ENCODE data around the gene MTUS2. TPM values are rescaled to one million over a fixed set of nuclear protein-coding genes. Genes with fewer than 3 reads are reported as not detected.

Gene MTUS2
- polyA plus RNA-seq, 1 donor from 2014 or later: 0.06 TPM

DNA sequence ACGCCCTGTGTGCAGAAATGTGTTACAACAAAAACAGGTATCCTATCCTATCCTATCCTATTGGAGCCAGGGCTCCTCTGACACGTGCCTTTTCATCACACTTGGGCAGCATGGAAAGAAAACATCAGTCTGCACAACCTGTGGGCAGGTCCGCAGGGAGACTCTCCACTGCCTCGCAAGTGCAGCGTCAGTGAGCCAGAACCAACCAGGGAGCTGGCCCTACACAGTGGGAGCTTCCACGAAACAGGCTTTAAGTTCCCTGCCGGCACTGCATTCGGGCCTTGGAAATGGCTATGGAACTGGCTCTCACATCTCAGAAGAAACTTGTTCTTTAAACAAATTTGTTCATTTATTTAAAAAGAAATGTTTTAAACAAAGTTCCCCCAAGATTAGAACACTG is 725.8 kb downstream of the MTUS2 start:
- H3K4me3 Mint-ChIP-seq: no peak overlapping the region
- peaks cover 6% of the 10 kb centered on the region for H3K36me3 Mint-ChIP-seq
- no peaks in the 10 kb centered on the region for H3K27me3 Mint-ChIP-seq
- H3K9me3 Mint-ChIP-seq: no peaks in the 10 kb centered on the region
- peaks cover 3 to 11% (median 10%) of the 10 kb centered on the region in 3 donors for H3K4me1 Mint-ChIP-seq
- H3K27ac Mint-ChIP-seq: no peak overlapping the region

DNA sequence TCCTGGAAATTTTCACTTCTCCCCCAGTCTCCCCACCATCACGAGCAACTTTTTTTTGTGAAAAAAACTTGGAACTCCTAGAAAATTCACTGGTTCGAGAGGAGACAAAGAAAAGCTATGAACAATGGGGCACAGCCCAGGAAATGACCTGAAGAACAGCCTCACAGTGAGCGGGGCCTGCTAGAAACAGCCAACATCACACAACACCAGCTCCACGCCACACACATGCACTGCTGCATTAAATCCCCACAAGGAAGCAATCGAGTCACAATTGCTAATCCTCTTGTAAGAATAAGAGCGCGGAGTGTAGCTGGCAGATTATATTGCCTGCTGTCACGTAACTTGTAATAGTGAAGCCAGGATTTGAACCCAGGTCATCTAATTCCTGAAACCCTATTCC is 726.5 kb downstream of the MTUS2 start:
- H3K27me3 Mint-ChIP-seq: no peaks in the 10 kb centered on the region
- no peak overlapping the region for H3K27ac Mint-ChIP-seq
- peak overlapping the region in 1 of 4 donors; percentile 33 for H3K4me3 Mint-ChIP-seq
- no peaks in the 10 kb centered on the region for H3K9me3 Mint-ChIP-seq
- peaks cover 6% of the 10 kb centered on the region for H3K36me3 Mint-ChIP-seq
- peaks cover 1 to 6% (median 5%) of the 10 kb centered on the region in 3 donors for H3K4me1 Mint-ChIP-seq

DNA sequence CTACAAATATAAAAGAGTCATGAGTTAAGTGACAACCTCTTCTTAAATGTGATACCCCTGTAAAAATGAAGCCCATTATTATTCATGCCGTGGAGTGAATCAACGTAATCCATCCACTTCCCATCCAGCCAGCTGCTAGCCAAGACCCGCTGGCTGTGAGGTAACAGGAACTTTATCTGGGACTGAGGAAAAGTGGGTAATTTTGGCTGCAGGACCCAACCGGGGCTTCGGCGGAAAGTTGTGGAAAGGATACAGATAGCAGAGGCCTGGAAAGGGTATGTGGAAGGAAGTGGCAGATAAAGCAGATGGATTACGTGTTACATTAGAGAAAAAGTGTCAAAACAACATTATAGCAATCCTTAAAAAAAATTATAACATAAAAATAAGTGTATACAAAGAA is 727.0 kb downstream of the MTUS2 start:
- Mint-ChIP-seq H3K4me3 (no peak overlapping the region), H3K27ac (peak overlapping the region in 1 of 3 donors; percentile 71), H3K9me3 (no peaks in the 10 kb centered on the region)

DNA sequence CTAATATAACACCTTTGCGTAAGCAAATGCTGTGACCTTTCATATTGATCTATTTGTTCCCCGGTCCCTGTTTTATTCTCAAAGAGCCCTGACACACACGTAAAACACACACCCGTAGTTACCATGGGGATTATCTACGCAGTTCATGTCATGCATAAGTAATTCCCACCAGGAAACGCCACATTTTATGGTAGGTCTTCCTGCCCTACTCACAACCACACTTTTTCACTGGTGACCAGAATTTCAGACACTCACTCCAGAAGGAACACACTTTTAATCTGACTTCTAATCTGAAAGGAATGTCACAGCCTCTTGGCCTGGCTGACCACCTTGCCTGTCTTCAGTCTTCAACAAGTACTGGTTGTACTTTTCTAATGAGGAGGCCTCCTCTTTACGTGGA is 728.6 kb downstream of the MTUS2 start:
- H3K27ac Mint-ChIP-seq: no peak overlapping the region
- H3K4me3 Mint-ChIP-seq: no peak overlapping the region
- H3K4me1 Mint-ChIP-seq: peaks cover 0 to 6% (median 5%) of the 10 kb centered on the region in 3 donors
- no peaks in the 10 kb centered on the region for H3K9me3 Mint-ChIP-seq
- peaks cover 7% of the 10 kb centered on the region for H3K36me3 Mint-ChIP-seq
- no peaks in the 10 kb centered on the region for H3K27me3 Mint-ChIP-seq

More for the DNA sequence above, 727.0 kb downstream of the MTUS2 start:
- peaks cover 1 to 6% (median 5%) of the 10 kb centered on the region in 3 donors for H3K4me1 Mint-ChIP-seq
- H3K36me3 Mint-ChIP-seq: peaks cover 7% of the 10 kb centered on the region
- H3K27me3 Mint-ChIP-seq: no peaks in the 10 kb centered on the region

DNA sequence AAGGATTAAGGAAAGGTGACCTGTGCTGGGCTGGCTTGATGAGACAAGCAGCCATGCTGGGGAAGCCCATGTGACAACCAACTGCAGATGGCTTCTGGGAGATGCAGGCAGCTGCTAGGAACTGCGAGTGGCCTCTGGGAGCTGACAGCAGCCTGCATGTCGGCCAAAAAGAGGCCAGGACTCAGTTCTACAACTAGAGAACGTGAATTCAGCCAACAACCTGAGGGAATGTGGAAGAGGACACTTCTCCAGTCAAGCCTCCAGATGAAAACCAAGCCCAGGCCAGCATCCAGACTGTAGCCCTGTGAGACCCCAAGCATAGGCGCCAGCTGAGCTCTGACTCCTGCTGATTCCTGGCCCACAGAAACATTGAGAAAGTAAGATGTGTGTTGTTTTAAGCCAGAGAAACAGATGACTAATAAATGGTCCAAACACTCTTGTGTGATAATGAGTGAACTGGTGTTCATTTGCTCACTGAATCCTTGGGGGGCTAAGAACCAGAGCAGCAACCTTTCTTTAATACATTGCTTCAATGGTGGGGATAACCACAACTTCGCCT is 730.4 kb downstream of the MTUS2 start:
- no peaks in the 10 kb centered on the region for H3K27me3 Mint-ChIP-seq
- H3K9me3 Mint-ChIP-seq: no peaks in the 10 kb centered on the region
- peaks cover 0 to 2% (median 0%) of the 10 kb centered on the region in 3 donors for H3K4me1 Mint-ChIP-seq
- H3K27ac Mint-ChIP-seq: no peak overlapping the region
- peaks cover 10% of the 10 kb centered on the region for H3K36me3 Mint-ChIP-seq
- H3K4me3 Mint-ChIP-seq: no peak overlapping the region

DNA sequence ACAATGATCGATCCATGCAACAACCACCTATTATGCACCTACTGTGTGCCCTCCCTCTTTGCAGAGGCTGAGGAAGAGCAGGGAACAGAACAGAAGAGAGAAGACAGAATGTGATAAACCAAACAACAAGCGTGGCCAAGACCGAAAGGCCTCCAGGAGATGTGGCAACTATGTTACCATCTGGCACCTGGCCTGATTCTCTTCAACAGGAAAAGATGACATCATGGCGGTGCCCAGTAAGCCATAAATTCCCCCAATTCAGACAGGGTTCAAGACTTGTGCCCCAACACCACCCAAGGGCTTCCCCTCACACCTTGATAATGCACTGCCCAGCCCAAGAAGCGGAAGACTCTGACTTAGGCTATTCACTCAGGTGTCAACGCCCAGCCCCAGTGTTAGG is 731.1 kb downstream of the MTUS2 start:
- no peak overlapping the region for H3K27ac Mint-ChIP-seq
- H3K4me1 Mint-ChIP-seq: peaks cover 0 to 2% (median 0%) of the 10 kb centered on the region in 3 donors
- H3K9me3 Mint-ChIP-seq: no peaks in the 10 kb centered on the region
- no peak overlapping the region for H3K4me3 Mint-ChIP-seq
- peaks cover 10% of the 10 kb centered on the region for H3K36me3 Mint-ChIP-seq
- no peaks in the 10 kb centered on the region for H3K27me3 Mint-ChIP-seq

Other genes with a start within 250 kb of the MTUS2 start
- 78.5 TPM for gene POMP, start 161.2 kb upstream of the MTUS2 start, polyA plus RNA-seq
- 18.0 TPM for gene SLC46A3, start 101.4 kb upstream of the MTUS2 start, polyA plus RNA-seq

Data from IgD-negative memory B cell (primary cell).